GM08714 (cell line): ENCODE data around the gene TCF12.
A peak's percentile ranks its signal among the peaks of the same experiment; 100 is the strongest.

ENCODE experiments used
- H3K4me3 ChIP-seq: fragments of 200-500 bp; sonication (Bioruptor generic); 2 replicates; pipeline ENCODE4 v1.5.1; 2014; ENCODE audit warnings: mild to moderate bottlenecking, low read length, inconsistent platforms
- ZNF274 ChIP-seq: IDR thresholded peaks from 2 replicates; pipeline ENCODE4 v1.6.1; 2012; ENCODE audit warnings: mild to moderate bottlenecking, low read depth, low read length

TCF12 gene

GRCh38 chr15:57296473-57297162 is 378.2 kb downstream of the TCF12 start:
- no peak for TF ChIP-seq ZNF274
- no peak overlapping the region for H3K4me3 ChIP-seq

GRCh38 chr15:57297163-57297593 is 378.7 kb downstream of the TCF12 start:
- no peak for TF ChIP-seq ZNF274

GRCh38 chr15:57297630-57298029 is 379.2 kb downstream of the TCF12 start:
- H3K4me3 ChIP-seq: no peak overlapping the region
- no peak for TF ChIP-seq ZNF274

More at GRCh38 chr15:57297163-57297593, 378.7 kb downstream of the TCF12 start:
- no peak overlapping the region for H3K4me3 ChIP-seq

- no peak overlapping the region for H3K4me3 ChIP-seq
- no peak for TF ChIP-seq ZNF274
Measured at GRCh38 chr15:57298204-57298603, 379.8 kb downstream of the TCF12 start.

- H3K4me3 ChIP-seq: no peak overlapping the region; the same call in 1 of the 2 replicates
- TF ChIP-seq ZNF274: no peak
Measured at GRCh38 chr15:57298843-57299550, 380.6 kb downstream of the TCF12 start.

GRCh38 chr15:57301307-57301706 is 382.9 kb downstream of the TCF12 start:
- no peak for TF ChIP-seq ZNF274
- peak overlapping the region; percentile 62 for H3K4me3 ChIP-seq

- TF ChIP-seq ZNF274: no peak
- peak overlapping the region; percentile 38; the same call in 1 of the 2 replicates for H3K4me3 ChIP-seq
Measured at GRCh38 chr15:57302640-57303257, 384.3 kb downstream of the TCF12 start.

- no peak for TF ChIP-seq ZNF274
Measured at GRCh38 chr15:57305009-57305408, 386.6 kb downstream of the TCF12 start.

GRCh38 chr15:57306161-57306943 is 387.9 kb downstream of the TCF12 start:
- no peak for TF ChIP-seq ZNF274
- peak overlapping the region; percentile 60; the same call in 1 of the 2 replicates for H3K4me3 ChIP-seq

More at GRCh38 chr15:57305009-57305408, 386.6 kb downstream of the TCF12 start:
- H3K4me3 ChIP-seq: no peak overlapping the region

GRCh38 chr15:57306944-57307411 is 388.5 kb downstream of the TCF12 start:
- no peak overlapping the region; the same call in 1 of the 2 replicates for H3K4me3 ChIP-seq
- TF ChIP-seq ZNF274: no peak

- TF ChIP-seq ZNF274: no peak
- H3K4me3 ChIP-seq: no peak overlapping the region
Measured at GRCh38 chr15:57307527-57308169, 389.2 kb downstream of the TCF12 start.

- TF ChIP-seq ZNF274: no peak
Measured at GRCh38 chr15:57308170-57308545, 389.7 kb downstream of the TCF12 start.

More at GRCh38 chr15:57308170-57308545, 389.7 kb downstream of the TCF12 start:
- no peak overlapping the region for H3K4me3 ChIP-seq
